CD4-positive, alpha-beta memory T cell (primary cell): ENCODE results near the gene SNORC. TPM values are rescaled to one million over a fixed set of nuclear protein-coding genes. Genes with fewer than 3 reads are reported as not detected.

Experiments
- CTCF ChIA-PET: fragments of 350-600 bp; sonication (Branson Sonifier 250); formaldehyde crosslinking; loops from one replicate; lab custom pipeline; 2021; ENCODE audit warnings: inconsistent platforms; ENCODE audit not compliant: partially characterized antibody; lab: Charles Lee
- POLR2A ChIA-PET: fragments of 350-600 bp; sonication (Branson Sonifier 250); formaldehyde crosslinking; loops from one replicate; lab custom pipeline; 2021; ENCODE audit not compliant: partially characterized antibody; lab: Charles Lee
- DNase-seq, 5 donors: peaks; one replicate each; pipeline versions ENCODE4 v3.0.0 to v3.0.0-alpha.2; 2020 to 2022; ENCODE audit warnings: mixed read lengths in 1 of 5
- H3K27ac ChIP-seq: one replicate; pipeline ENCODE4 v1.7.0; 2013; ENCODE audit warnings: low read depth, low read length
- H3K27me3 ChIP-seq: 2 replicates; pipeline ENCODE4 v1.7.0; 2013; ENCODE audit warnings: mild to moderate bottlenecking, low read length, moderate library complexity; ENCODE audit not compliant: insufficient read depth
- H3K36me3 ChIP-seq: 2 replicates; pipeline ENCODE4 v1.7.0; 2013; ENCODE audit warnings: mild to moderate bottlenecking, low read length, moderate library complexity; ENCODE audit not compliant: insufficient read depth
- H3K4me1 ChIP-seq: 2 replicates; pipeline ENCODE4 v1.7.0; 2013; ENCODE audit warnings: mild to moderate bottlenecking, low read length, moderate library complexity; ENCODE audit not compliant: insufficient read depth
- H3K4me3 ChIP-seq, 2 donors: one replicate each; pipeline ENCODE4 v1.7.0; 2013; ENCODE audit warnings: low read length in 2 of 2, mild to moderate bottlenecking in 1 of 2
- H3K9me3 ChIP-seq, 2 donors: one replicate each; pipeline ENCODE4 v1.7.0; 2013; ENCODE audit warnings: low read length in 2 of 2, control low read depth in 1 of 2; ENCODE audit not compliant: control insufficient read depth in 1 of 2
- H3K27ac Mint-ChIP-seq, 7 donors: one replicate each; pipeline ENCODE4 v1.8.0; 2020 to 2021; ENCODE audit warnings: mixed read lengths in 7 of 7, mild to moderate bottlenecking in 6 of 7, inconsistent platforms in 3 of 7, moderate library complexity in 3 of 7
- H3K27me3 Mint-ChIP-seq, 2 donors: one replicate each; pipeline ENCODE4 v1.8.0; 2020 to 2021; ENCODE audit warnings: mixed read lengths in 2 of 2
- H3K36me3 Mint-ChIP-seq, 2 donors: one replicate each; pipeline ENCODE4 v1.8.0; 2020 to 2021; ENCODE audit warnings: mixed read lengths in 2 of 2, inconsistent platforms in 1 of 2, mild to moderate bottlenecking in 1 of 2
- H3K4me1 Mint-ChIP-seq, 4 donors: one replicate each; pipeline ENCODE4 v1.8.0; 2020 to 2021; ENCODE audit warnings: mixed read lengths in 4 of 4, mild to moderate bottlenecking in 1 of 4
- H3K4me3 Mint-ChIP-seq, 8 donors: one replicate each; pipeline ENCODE4 v1.8.0; 2020 to 2021; ENCODE audit warnings: mixed read lengths in 8 of 8, mild to moderate bottlenecking in 7 of 8, moderate library complexity in 6 of 8, inconsistent platforms in 3 of 8
- H3K9me3 Mint-ChIP-seq, 8 donors: one replicate each; pipeline ENCODE4 v1.8.0; 2020 to 2021; ENCODE audit warnings: mixed read lengths in 8 of 8, mild to moderate bottlenecking in 5 of 8, inconsistent platforms in 3 of 8, moderate library complexity in 1 of 8
- intact Hi-C: fragments of 100-400 bp; cut with micrococcal nuclease; formaldehyde crosslinking; loops from one replicate; pipeline ENCODE4 v1.15.1; 2023
- polyA plus RNA-seq, 2 donors: library from polyadenylated mRNA; unstranded; fragments of 300-500 nt; fragmentation: Illumina TruSeq; gene quantifications; one replicate each; pipeline ENCODE4 v1.2.3, GENCODE V29; 2021
- total RNA-seq, 2 experiments: library from RNA; stranded (reverse); gene quantifications; one replicate each; pipeline ENCODE4 v1.2.3, GENCODE V29; 2021

SNORC gene
- total and polyA plus RNA-seq, 4 experiments from 2014 or later: 0.14 to 1.5 (median 1.4) TPM; not detected in 1

DNA sequence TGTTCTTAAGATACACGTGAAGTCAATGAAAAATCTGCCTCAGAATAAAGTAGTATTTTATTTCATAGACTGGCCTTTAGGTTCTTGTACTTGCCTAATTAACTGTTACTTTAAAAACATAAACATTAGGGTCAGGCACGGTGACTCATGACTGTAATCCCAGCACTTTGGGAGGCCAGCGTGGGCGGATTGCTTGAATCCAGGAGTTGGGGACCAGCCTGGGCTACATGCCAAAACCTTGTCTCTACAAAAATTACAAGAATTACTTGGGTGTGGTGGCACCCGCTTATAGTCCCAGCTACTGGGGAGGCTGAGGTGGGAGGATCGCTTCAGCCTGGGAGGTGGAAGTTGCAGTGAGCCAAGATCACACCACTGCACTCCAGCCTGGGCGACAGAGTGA is 16.0 kb upstream of the SNORC start:
- Histone ChIP-seq H3K27me3 (no peaks in the 10 kb centered on the region), H3K4me3 (no peak overlapping the region), H3K9me3 (no peaks in the 10 kb centered on the region), H3K4me1 (no peaks in the 10 kb centered on the region), H3K27ac (no peak overlapping the region), H3K36me3 (peaks cover 39% of the 10 kb centered on the region)
- Mint-ChIP-seq H3K9me3 (no peaks in the 10 kb centered on the region), H3K27me3 (no peaks in the 10 kb centered on the region), H3K4me1 (no peaks in the 10 kb centered on the region), H3K27ac (peak overlapping the region in 1 of 7 donors; percentile 35), H3K4me3 (no peak overlapping the region), H3K36me3 (peaks cover 37 to 81% of the 10 kb centered on the region in 2 donors)
- ChIA-PET CTCF (interaction anchor here (0.6 to 2.1 kb wide), 5 partner anchors 12 to 414 kb away, joined by 3 to 13 read pairs (median 5); partner anchors contain the start of gene ATG16L1), POLR2A (interaction anchor here (1.2 kb wide), 1 partner anchor 396 kb away, joined by 4 read pairs; no protein-coding TSS in a partner anchor)
- intact Hi-C loops: loop anchor here (10.0 kb wide), 1 partner anchor 201 kb away; no protein-coding TSS in a partner anchor
- no peak for DNase-seq

DNA sequence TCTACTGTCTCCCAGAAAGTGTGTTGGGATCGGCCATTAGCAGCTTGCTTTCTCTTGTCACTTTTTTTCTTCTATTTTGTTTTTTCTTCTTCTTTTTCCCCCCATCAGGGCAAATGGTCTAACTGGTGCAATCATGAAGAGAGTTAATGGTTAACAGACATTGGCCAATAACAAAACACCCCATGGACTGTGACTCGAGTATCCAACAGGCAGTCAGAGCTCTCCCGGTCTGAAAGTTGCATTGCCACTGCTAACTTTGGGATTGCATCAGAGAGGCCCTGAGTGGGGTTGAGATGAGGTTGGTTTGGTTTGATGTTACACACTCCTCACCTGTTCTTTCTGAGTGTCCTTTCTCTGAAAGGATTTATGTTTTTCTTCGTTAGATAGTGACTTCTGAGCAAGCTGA is 12.9 kb upstream of the SNORC start:
- no peaks in the 10 kb centered on the region for H3K4me1 Mint-ChIP-seq
- no peak overlapping the region for H3K27ac Mint-ChIP-seq
- no peak for DNase-seq
- intact Hi-C loops: loop anchor here (10.0 kb wide), 1 partner anchor 198 kb away; no protein-coding TSS in a partner anchor
- Histone ChIP-seq H3K9me3 (no peaks in the 10 kb centered on the region), H3K27ac (no peak overlapping the region), H3K36me3 (peaks cover 18% of the 10 kb centered on the region), H3K4me1 (no peaks in the 10 kb centered on the region), H3K27me3 (no peaks in the 10 kb centered on the region), H3K4me3 (no peak overlapping the region)
- CTCF ChIA-PET: no interaction called here
- H3K4me3 Mint-ChIP-seq: no peak overlapping the region
- no peaks in the 10 kb centered on the region for H3K27me3 Mint-ChIP-seq
- POLR2A ChIA-PET: no interaction called here
- H3K36me3 Mint-ChIP-seq: peaks cover 41 to 73% of the 10 kb centered on the region in 2 donors
- no peaks in the 10 kb centered on the region for H3K9me3 Mint-ChIP-seq

- Mint-ChIP-seq H3K36me3 (peaks cover 38 to 58% of the 10 kb centered on the region in 2 donors), H3K4me1 (peaks cover 0 to 3% (median 0%) of the 10 kb centered on the region in 4 donors), H3K27me3 (no peaks in the 10 kb centered on the region), H3K9me3 (no peaks in the 10 kb centered on the region), H3K27ac (peak overlapping the region in 2 of 7 donors; percentile 3 to 94), H3K4me3 (no peak overlapping the region)
- ChIA-PET POLR2A (no interaction called here), CTCF (no interaction called here)
- Histone ChIP-seq H3K36me3 (peaks cover 18% of the 10 kb centered on the region), H3K4me3 (no peak overlapping the region), H3K9me3 (no peaks in the 10 kb centered on the region), H3K27ac (no peak overlapping the region), H3K27me3 (no peaks in the 10 kb centered on the region), H3K4me1 (no peaks in the 10 kb centered on the region)
- DNase-seq: no peak
- intact Hi-C loops: loop anchor here (10.0 kb wide), 1 partner anchor 195 kb away; no protein-coding TSS in a partner anchor
Measured at GRCh38 chr2:232859385-232859916, 10.6 kb upstream of the SNORC start.

DNA sequence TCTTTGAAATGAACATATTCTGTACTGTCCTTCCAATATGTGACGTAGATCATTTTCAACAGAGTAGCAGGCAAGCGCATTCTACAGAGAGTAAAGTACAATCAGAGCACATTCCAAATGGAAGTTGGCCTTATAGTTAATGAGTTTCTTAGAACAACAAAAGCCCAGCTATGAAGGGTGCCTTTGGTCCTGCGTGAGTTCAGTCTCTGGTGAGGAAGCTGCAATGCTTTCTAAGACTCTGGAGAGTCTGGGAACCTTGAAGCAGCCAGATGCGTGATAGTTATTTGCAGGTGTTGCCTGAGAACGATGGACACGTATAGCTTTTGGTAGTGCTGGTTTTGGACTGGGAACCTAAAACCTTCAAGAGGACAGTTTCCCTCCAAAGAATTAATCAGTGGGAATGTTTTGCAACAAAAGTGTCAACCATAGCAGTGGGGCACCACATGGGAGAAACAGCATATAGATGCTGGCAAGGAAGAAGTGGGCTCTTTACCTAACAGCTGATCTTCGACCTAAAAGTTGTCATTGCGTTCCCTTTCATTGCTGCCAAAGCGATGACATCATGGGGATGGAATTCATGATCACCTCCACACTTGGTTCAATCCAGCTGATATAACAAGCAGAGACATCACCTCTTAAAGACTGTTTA is 9.3 kb upstream of the SNORC start:
- Mint-ChIP-seq H3K4me1 (peaks cover 0 to 3% (median 0%) of the 10 kb centered on the region in 4 donors), H3K36me3 (peaks cover 38 to 49% of the 10 kb centered on the region in 2 donors), H3K27ac (no peak overlapping the region), H3K4me3 (no peak overlapping the region), H3K27me3 (no peaks in the 10 kb centered on the region), H3K9me3 (no peaks in the 10 kb centered on the region)
- ChIA-PET CTCF (no interaction called here), POLR2A (no interaction called here)
- Histone ChIP-seq H3K4me1 (no peaks in the 10 kb centered on the region), H3K27ac (no peak overlapping the region), H3K36me3 (peaks cover 18% of the 10 kb centered on the region), H3K9me3 (no peaks in the 10 kb centered on the region), H3K4me3 (no peak overlapping the region), H3K27me3 (no peaks in the 10 kb centered on the region)
- intact Hi-C loops: no loop called here
- no peak for DNase-seq

DNA sequence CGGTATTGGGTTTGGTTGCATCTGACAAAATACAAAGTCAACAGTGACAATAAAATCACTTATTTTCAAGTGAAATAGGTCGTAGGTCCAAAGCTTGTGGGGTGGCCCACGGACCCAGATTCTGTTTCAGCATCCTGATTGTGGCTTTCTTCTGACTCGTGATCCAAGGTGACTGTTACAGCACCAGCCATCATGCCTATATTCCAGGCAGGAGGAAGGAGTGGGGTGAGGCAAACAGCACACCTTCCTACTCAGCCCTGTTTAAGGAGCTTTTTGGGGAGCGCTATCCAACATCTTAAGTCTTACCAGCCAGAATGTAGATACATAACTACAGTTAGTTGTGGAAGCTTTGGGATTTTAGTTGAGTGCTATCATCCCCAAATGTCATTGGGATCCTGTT is 8.7 kb upstream of the SNORC start:
- Histone ChIP-seq H3K9me3 (no peaks in the 10 kb centered on the region), H3K4me3 (no peak overlapping the region), H3K27me3 (no peaks in the 10 kb centered on the region), H3K4me1 (no peaks in the 10 kb centered on the region), H3K36me3 (peaks cover 14% of the 10 kb centered on the region), H3K27ac (no peak overlapping the region)
- CTCF ChIA-PET: no interaction called here
- no peak overlapping the region for H3K27ac Mint-ChIP-seq
- no peak overlapping the region for H3K4me3 Mint-ChIP-seq
- intact Hi-C loops: no loop called here
- no peak for DNase-seq
- peaks cover 0 to 3% (median 0%) of the 10 kb centered on the region in 4 donors for H3K4me1 Mint-ChIP-seq
- peaks cover 38 to 45% of the 10 kb centered on the region in 2 donors for H3K36me3 Mint-ChIP-seq
- no peaks in the 10 kb centered on the region for H3K9me3 Mint-ChIP-seq
- POLR2A ChIA-PET: no interaction called here
- H3K27me3 Mint-ChIP-seq: no peaks in the 10 kb centered on the region

- Mint-ChIP-seq H3K4me1 (peaks cover 0 to 3% (median 0%) of the 10 kb centered on the region in 4 donors), H3K9me3 (no peaks in the 10 kb centered on the region), H3K27ac (no peak overlapping the region), H3K4me3 (no peak overlapping the region), H3K27me3 (no peaks in the 10 kb centered on the region), H3K36me3 (peaks cover 18 to 19% of the 10 kb centered on the region in 2 donors)
- Histone ChIP-seq H3K9me3 (no peaks in the 10 kb centered on the region), H3K4me1 (no peaks in the 10 kb centered on the region), H3K36me3 (no peaks in the 10 kb centered on the region), H3K27ac (no peak overlapping the region), H3K4me3 (no peak overlapping the region), H3K27me3 (no peaks in the 10 kb centered on the region)
- intact Hi-C loops: no loop called here
- DNase-seq: no peak
- CTCF ChIA-PET: no interaction called here
- POLR2A ChIA-PET: no interaction called here
Measured at GRCh38 chr2:232863996-232864395, 6.1 kb upstream of the SNORC start.

DNA sequence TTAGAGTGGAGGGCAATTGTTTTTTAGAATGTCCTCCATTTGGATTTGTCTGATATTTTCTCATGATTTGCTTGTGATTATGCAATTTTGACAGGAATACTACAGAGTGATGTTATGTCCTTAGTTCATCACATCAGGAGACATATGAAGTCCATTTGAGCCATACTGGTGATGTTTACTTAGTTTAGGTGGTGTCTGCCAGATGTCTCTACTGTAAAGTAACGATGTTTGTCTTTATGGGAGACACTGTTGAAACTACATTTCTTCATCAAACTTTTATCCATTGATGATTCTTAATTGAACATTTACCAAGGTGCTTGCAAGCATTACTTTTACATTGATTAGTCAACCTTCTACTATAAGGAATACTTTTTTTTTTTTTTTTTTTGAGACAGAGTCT is 4.9 kb upstream of the SNORC start:
- Mint-ChIP-seq H3K9me3 (no peaks in the 10 kb centered on the region), H3K4me1 (peaks cover 0 to 3% (median 0%) of the 10 kb centered on the region in 4 donors), H3K27ac (no peak overlapping the region), H3K27me3 (no peaks in the 10 kb centered on the region), H3K4me3 (no peak overlapping the region), H3K36me3 (peaks cover 12 to 14% of the 10 kb centered on the region in 2 donors)
- intact Hi-C loops: no loop called here
- CTCF ChIA-PET: no interaction called here
- H3K4me3 ChIP-seq: no peak overlapping the region
- no peaks in the 10 kb centered on the region for H3K4me1 ChIP-seq
- no peak overlapping the region for H3K27ac ChIP-seq
- H3K27me3 ChIP-seq: no peaks in the 10 kb centered on the region
- H3K36me3 ChIP-seq: no peaks in the 10 kb centered on the region
- H3K9me3 ChIP-seq: no peaks in the 10 kb centered on the region
- DNase-seq: no peak
- POLR2A ChIA-PET: no interaction called here
